Fibroblast of mammary gland (primary cell): Measurements from ENCODE around the gene TEX14.

ENCODE experiments used
- DNase-seq: peaks from one replicate; pipeline ENCODE4 v3.0.0-alpha.2; 2010; ENCODE audit warnings: low read depth
- H3K4me3 ChIP-seq: 2 replicates; pipeline ENCODE4 v1.5.1; 2011; ENCODE audit warnings: low read depth, mild to moderate bottlenecking, low read length, moderate library complexity; ENCODE audit not compliant: control insufficient read depth
- TF ChIP-seq, protein P1 (sequence below): conservative IDR thresholded peaks from 2 replicates; pipeline ENCODE4 v1.5.1; 2011; ENCODE audit warnings: low read depth, low read length, inconsistent platforms; ENCODE audit not compliant: control insufficient read depth, insufficient read depth

The TEX14 gene

DNA sequence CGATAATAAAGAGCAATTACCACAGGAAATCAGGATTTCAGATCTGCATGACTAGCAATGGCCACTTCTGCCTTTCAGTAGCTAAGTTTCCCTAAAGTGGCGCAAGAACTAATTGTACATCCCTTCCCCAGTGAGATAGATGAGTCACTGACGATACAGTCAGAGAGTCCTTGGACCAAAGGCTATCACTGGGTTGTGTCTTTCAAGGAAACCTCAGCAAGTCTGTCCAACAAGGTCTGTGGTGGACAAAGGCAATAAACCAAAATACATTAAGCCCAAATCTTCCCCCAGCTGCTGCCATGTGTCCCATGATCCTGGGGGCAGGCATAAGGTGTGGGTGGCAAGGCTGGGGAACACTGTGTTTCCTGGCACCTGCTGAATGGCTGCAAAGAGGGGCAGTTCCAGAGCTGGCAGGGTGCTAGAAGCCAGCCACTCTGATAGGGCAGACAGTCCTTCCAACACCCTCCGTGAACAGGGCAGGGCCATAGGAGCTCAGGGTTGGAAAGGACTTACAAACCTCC is 156.9 kb downstream of the TEX14 start:
- H3K4me3 ChIP-seq = no peak overlapping the region
- TF ChIP-seq, protein P1, sequence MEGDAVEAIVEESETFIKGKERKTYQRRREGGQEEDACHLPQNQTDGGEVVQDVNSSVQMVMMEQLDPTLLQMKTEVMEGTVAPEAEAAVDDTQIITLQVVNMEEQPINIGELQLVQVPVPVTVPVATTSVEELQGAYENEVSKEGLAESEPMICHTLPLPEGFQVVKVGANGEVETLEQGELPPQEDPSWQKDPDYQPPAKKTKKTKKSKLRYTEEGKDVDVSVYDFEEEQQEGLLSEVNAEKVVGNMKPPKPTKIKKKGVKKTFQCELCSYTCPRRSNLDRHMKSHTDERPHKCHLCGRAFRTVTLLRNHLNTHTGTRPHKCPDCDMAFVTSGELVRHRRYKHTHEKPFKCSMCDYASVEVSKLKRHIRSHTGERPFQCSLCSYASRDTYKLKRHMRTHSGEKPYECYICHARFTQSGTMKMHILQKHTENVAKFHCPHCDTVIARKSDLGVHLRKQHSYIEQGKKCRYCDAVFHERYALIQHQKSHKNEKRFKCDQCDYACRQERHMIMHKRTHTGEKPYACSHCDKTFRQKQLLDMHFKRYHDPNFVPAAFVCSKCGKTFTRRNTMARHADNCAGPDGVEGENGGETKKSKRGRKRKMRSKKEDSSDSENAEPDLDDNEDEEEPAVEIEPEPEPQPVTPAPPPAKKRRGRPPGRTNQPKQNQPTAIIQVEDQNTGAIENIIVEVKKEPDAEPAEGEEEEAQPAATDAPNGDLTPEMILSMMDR = no peak
- peak; percentile 90 for DNase-seq

DNA sequence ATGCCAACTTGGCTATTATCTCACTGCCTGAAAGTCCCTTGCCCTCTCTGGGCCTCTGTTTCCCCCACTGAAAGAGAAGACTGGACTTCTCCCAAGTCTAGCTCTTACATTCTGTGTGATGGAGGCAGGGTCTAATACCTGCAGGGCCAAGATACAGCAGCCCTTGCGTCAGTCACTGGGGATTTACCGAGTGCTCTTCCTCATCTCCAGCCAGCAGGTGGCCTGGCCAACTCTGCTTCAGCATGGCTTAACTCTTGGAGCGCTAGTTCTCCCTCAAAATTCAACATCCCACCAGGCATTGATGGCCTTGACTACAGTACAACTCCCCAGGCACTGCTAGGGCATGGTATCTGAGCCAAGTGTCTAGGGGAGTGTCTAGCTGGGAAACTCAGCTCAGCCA is 157.5 kb downstream of the TEX14 start:
- DNase-seq = no peak
- TF ChIP-seq, protein P1 = no peak
- H3K4me3 ChIP-seq = no peak overlapping the region

DNA sequence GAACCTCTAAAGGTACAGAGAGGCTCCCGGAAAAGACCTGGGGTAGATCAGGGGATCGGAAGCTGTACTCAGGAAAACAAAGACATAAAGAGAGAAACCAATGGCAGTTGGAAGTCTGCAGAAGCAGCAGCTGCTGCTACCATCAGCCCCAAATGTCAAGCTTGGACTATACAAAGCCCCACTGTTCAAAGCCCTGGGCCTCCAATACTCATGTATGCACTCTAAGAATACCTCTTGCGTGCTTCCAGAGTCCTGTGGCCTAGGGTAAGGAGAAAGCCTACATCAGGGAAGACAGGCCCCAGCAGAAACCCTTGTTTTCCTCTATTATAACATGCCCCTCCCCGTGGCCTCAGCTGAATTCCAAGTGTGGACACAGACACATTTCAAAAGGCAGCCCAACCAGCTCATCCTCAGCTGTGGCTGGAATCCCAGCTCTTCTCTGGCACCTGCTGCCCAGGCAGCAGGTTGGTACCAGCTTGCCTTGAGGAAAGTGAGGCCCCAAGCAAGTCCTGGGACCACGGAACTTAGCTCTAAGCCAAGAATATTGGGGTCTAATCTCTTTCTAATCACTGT is 158.1 kb downstream of the TEX14 start:
- no peak for DNase-seq
- TF ChIP-seq, protein P1 = no peak
- H3K4me3 ChIP-seq = no peak overlapping the region

DNA sequence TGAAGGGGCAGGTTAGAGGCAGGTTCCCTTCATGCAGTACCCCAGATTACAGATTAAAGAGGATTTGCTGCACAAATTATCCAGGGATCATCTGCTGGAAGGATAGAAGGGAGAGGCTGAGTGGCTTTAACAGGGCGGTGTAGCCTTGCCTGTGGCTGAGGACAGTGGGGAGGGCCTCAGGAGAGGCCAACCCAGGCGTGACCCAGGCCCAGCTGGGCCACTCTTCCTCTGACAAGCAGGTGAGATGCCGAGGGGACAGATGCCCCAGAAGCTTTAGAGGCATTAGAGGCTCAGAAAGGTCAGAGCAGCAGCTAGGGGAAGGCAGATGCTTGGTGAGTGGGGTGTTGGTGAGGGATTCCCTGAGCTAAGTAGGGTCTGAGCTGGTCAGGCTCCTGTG is 159.3 kb downstream of the TEX14 start:
- TF ChIP-seq, protein P1 = no peak
- no peak overlapping the region for H3K4me3 ChIP-seq
- no peak for DNase-seq

DNA sequence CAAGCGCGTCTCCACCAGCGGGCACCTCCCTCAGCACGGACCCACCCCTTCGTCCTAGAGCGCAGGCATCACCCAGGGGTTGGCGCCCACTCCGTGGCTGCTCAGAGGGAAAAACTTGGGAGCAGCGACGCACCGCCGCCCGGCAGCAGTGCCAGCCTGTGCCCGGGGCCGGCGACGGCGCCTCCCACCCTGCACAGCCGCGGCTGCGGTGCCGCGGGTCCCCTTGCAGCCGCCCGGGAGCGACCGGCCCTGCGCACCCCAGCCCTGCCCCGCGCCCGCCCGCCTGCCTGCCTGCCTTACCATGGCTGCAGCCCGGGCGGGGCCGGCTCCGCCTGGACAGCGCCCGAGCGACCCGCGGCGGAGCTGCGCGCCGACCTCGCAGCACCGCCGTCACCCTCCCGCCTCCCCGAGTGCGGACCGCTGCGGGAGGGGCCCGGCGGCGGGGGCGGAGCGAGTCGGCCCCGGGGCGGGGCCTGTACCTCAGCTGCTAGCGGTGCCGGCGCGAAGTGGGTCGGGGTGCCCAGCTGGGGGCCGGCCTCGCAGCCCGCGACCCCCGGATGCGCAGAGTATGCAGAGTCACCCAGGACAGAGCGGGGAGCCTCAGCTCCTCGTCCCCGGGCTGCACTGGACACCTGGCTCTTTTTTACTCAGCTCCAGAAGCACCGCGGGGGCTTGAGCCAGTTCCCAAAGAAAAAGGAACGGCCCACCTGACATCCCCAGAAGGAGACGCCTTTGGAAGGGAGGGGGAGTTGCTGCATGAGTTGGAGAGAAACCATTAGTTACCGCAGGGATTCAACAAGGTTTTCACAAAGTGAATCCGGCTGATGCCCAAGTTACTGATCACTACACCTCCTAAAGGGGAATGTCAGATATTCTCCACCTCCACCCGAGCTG is 159.9 kb downstream of the TEX14 start:
- H3K4me3 ChIP-seq = peak overlapping the region; percentile 21
- DNase-seq = peak; percentile 12

GRCh38 chr17:58531122-58531521 is 160.7 kb downstream of the TEX14 start:
- DNase-seq = no peak
- H3K4me3 ChIP-seq = no peak overlapping the region
- TF ChIP-seq, protein P1 = no peak

More for the DNA sequence above, 159.9 kb downstream of the TEX14 start:
- TF ChIP-seq, protein P1 = no peak
